ENCODE data around the gene RORC. TPM values are rescaled to one million over a fixed set of nuclear protein-coding genes. Genes with fewer than 3 reads are reported as not detected.
A peak's percentile ranks its signal among the peaks of the same experiment; 100 is the strongest.

The RORC gene
- total RNA-seq, 4 donors from 2014 or later: 0.13 to 1.8 (median 1.4) TPM; not detected in 1

DNA sequence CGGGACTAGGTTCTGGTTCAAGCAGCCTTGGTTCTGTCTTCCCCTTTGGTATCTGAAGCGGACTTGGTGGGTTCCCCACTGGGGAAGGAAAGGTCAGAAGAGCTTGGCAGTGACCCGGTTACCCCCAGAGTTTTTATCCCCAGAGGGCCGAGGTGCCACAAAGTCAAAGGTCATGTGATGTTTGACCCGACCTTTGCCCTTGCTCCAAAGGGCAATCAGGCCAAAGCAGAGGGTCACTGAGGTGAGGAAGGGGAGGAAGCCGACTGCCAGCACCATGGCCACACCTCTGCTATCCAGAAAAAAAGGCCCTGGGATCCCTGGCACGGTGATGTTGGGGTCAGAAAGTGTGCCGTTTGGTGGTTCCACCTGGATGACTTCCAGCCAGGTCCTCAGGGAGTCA is 30.8 kb downstream of the RORC start:
- Histone ChIP-seq H3K36me3 (no peaks in the 10 kb centered on the region), H3K27me3 (peaks cover 50% of the 10 kb centered on the region), H3K27ac (no peak overlapping the region), H3K4me1 (no peaks in the 10 kb centered on the region), H3K9me3 (no peaks in the 10 kb centered on the region), H3K4me3 (no peak overlapping the region)
- WGBS, 2 donors (ENCODE audit: low coverage in 1 of 2): 75% methylated on average over 4 of the region's 8 CpGs; no CpG with 5 or more reads in 1 of the 2 donors
- no peak for ATAC-seq
- no peak for TF ChIP-seq POLR2A (IDR thresholded peaks at IDR 0.05)
- TF ChIP-seq CTCF (IDR thresholded peaks at IDR 0.05): no peak
- no peak for TF ChIP-seq POLR2AphosphoS5 (IDR thresholded peaks at IDR 0.05)
- no peak for TF ChIP-seq EP300 (IDR thresholded peaks at IDR 0.05)

- H3K27ac ChIP-seq: no peak overlapping the region
- peaks cover 48% of the 10 kb centered on the region for H3K27me3 ChIP-seq
- no peak overlapping the region for H3K4me3 ChIP-seq
- WGBS, 2 donors (ENCODE audit: low coverage in 1 of 2): 28 to 55% methylated on average over 2 to 8 of the region's 9 CpGs
- no peak for TF ChIP-seq POLR2AphosphoS5 (IDR thresholded peaks at IDR 0.05)
- no peaks in the 10 kb centered on the region for H3K9me3 ChIP-seq
- no peak for ATAC-seq
- no peaks in the 10 kb centered on the region for H3K4me1 ChIP-seq
- H3K36me3 ChIP-seq: no peaks in the 10 kb centered on the region
Measured at GRCh38 chr1:151799179-151800022, 32.2 kb downstream of the RORC start.

GRCh38 chr1:151798571-151798970 is 33.0 kb downstream of the RORC start:
- no peaks in the 10 kb centered on the region for H3K4me1 ChIP-seq
- H3K27me3 ChIP-seq: peaks cover 40% of the 10 kb centered on the region
- no peak overlapping the region for H3K4me3 ChIP-seq
- H3K9me3 ChIP-seq: no peaks in the 10 kb centered on the region
- H3K36me3 ChIP-seq: no peaks in the 10 kb centered on the region
- no peak overlapping the region for H3K27ac ChIP-seq
- no peak for TF ChIP-seq POLR2AphosphoS5 (IDR thresholded peaks at IDR 0.05)
- no peak for TF ChIP-seq EP300 (IDR thresholded peaks at IDR 0.05)
- TF ChIP-seq POLR2A (IDR thresholded peaks at IDR 0.05): no peak
- TF ChIP-seq CTCF (IDR thresholded peaks at IDR 0.05): no peak
- 73 to 95% methylated on average over 1 to 4 of the region's 5 CpGs for WGBS, 2 donors (ENCODE audit: low coverage in 1 of 2)
- ATAC-seq: no peak

GRCh38 chr1:151790940-151791651 is 40.5 kb downstream of the RORC start:
- no peaks in the 10 kb centered on the region for H3K36me3 ChIP-seq
- peaks cover 0 to 22% (median 0%) of the 10 kb centered on the region in 3 donors for H3K4me1 ChIP-seq
- peak overlapping the region; percentile 65 to 80 for H3K4me3 ChIP-seq
- no peak for TF ChIP-seq POLR2A (IDR thresholded peaks at IDR 0.05)
- no peak for TF ChIP-seq POLR2AphosphoS5 (IDR thresholded peaks at IDR 0.05)
- no peak for TF ChIP-seq EP300 (IDR thresholded peaks at IDR 0.05)
- ATAC-seq: no peak
- H3K27ac ChIP-seq: peak overlapping the region in 3 of 4 donors; percentile 75 to 82 (median 75)
- no peaks in the 10 kb centered on the region for H3K27me3 ChIP-seq
- 0 to 1% methylated on average over 13 of the region's 52 CpGs for WGBS, 2 donors (ENCODE audit: low coverage in 1 of 2)
- no peaks in the 10 kb centered on the region for H3K9me3 ChIP-seq

GRCh38 chr1:151790071-151790939 is 41.3 kb downstream of the RORC start, which contains the start of gene TDRKH:
Gene TDRKH, minus strand, starts transcription at chr1:151790500. Its CDS starts 7,478 bp downstream, at chr1:151783022.
- H3K27me3 ChIP-seq: no peaks in the 10 kb centered on the region
- H3K36me3 ChIP-seq: no peaks in the 10 kb centered on the region
- peaks cover 0 to 22% (median 0%) of the 10 kb centered on the region in 3 donors for H3K4me1 ChIP-seq
- no peaks in the 10 kb centered on the region for H3K9me3 ChIP-seq
- TF ChIP-seq POLR2AphosphoS5 (IDR thresholded peaks at IDR 0.05) (peak; percentile 33), CTCF (IDR thresholded peaks at IDR 0.05) (peak in 3 of 4 experiments; percentile 25 to 52 (median 44)), EP300 (IDR thresholded peaks at IDR 0.05) (no peak), POLR2A (IDR thresholded peaks at IDR 0.05) (peak in 1 of 2 donors; percentile 40)
- 1% methylated on average over 23 to 30 of the region's 58 CpGs for WGBS, 2 donors (ENCODE audit: low coverage in 1 of 2)
- H3K27ac ChIP-seq: peak within 1 kb of the TSS in 3 of 4 donors; percentile 75 to 82 (median 75)
- ATAC-seq: peak; percentile 100
- H3K4me3 ChIP-seq: peak within 1 kb of the TSS; percentile 65 to 80
